Measurements from ENCODE around the gene AGPAT4. TPM values are rescaled to one million over a fixed set of nuclear protein-coding genes. Genes with fewer than 3 reads are reported as not detected.

AGPAT4 gene
- total RNA-seq, 1 experiment from 2014 or later = 22.0 TPM

DNA sequence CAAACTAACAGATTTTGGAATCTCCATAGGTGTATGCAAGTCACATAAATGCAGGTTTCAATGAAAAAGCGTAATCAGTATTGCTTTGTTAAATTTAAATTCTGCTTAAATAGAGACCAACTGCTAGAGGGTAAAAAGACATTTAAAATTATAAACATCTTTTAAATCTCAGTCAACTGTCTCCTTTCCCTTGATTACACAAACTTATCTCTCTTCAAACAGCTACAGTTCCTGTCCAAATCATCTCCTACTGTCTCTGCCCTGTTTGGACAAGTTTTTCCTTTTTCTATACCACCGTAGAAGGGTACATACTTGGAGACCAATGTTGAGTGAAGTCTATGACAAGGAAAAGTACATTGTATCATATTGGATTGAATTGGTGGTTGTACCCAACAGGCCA, 43.5 kb downstream of the AGPAT4 start:
- Mint-ChIP-seq H3K4me1 (peaks cover 36 to 37% of the 10 kb centered on the region in 2 experiments), H3K27ac (no peak overlapping the region), H3K27me3 (ENCODE audit: low read depth) (no peaks in the 10 kb centered on the region), H3K9me3 (no peaks in the 10 kb centered on the region), H3K36me3 (ENCODE audit: insufficient read depth in 1 of 3, low read depth in 3 of 3) (peaks cover 24 to 35% (median 26%) of the 10 kb centered on the region in 3 experiments; a peak in 6 of 7 replicates), H3K4me3 (no peak overlapping the region)
- Histone ChIP-seq H2BK5ac (ENCODE audit: insufficient read length, low read length) (no peak overlapping the region), H3K23me2 (ENCODE audit: insufficient read length, low read depth, low read length, poor library complexity, severe bottlenecking) (peaks cover 3% of the 10 kb centered on the region), H4K5ac (ENCODE audit: insufficient read length, low read depth, low read length) (no peak overlapping the region), H2BK12ac (ENCODE audit: insufficient read length, low read depth, low read length) (no peak overlapping the region), H3K14ac (ENCODE audit: insufficient read depth, low read length) (no peak overlapping the region), H4K91ac (ENCODE audit: insufficient read length, low read depth, low read length) (no peak overlapping the region), H3K9ac (ENCODE audit: extremely low read depth, insufficient read length, low read length) (no peak overlapping the region), H2BK20ac (ENCODE audit: low read depth, low read length, poor library complexity, severe bottlenecking) (no peak overlapping the region), H3K79me1 (ENCODE audit: insufficient read depth, low read depth, low read length, poor library complexity, severe bottlenecking) (peaks cover 3% of the 10 kb centered on the region), H3K23ac (ENCODE audit: insufficient read length, low read depth, low read length) (no peak overlapping the region), H3K56ac (ENCODE audit: insufficient read length, low read depth, low read length) (no peak overlapping the region), H3K18ac (ENCODE audit: insufficient read length, low read depth, low read length) (no peak overlapping the region), H2AFZ (ENCODE audit: low read length) (no peak overlapping the region), H3K79me2 (ENCODE audit: insufficient read depth, low read length) (0 out of 2 replicates have a peak, but pooled peaks cover 1% of the 10 kb centered on the region), H3K27ac (ENCODE audit: insufficient read length, low read depth, low read length) (no peak overlapping the region), H4K8ac (replicated peaks; ENCODE audit: insufficient read length, low read depth, low read length) (no peak overlapping the region), H3K4ac (ENCODE audit: low read depth, low read length) (no peak overlapping the region), H2BK15ac (ENCODE audit: low read depth, low read length) (no peak overlapping the region), H2AK5ac (ENCODE audit: insufficient read length, low read length) (no peak overlapping the region), H2BK120ac (ENCODE audit: low read depth, low read length, poor library complexity, severe bottlenecking) (no peak overlapping the region), H3K9me3 (ENCODE audit: control insufficient read depth, low read depth, low read length) (no peaks in the 10 kb centered on the region), H3T11ph (ENCODE audit: low read length) (no peak overlapping the region), H3K4me1 (ENCODE audit: insufficient read depth, low read length) (peaks cover 6% of the 10 kb centered on the region; the same call in 1 of the 2 replicates), H3K4me2 (ENCODE audit: insufficient read depth, insufficient read length, low read length) (no peak overlapping the region), H4K20me1 (ENCODE audit: control insufficient read depth, insufficient read depth, insufficient read length) (no peaks in the 10 kb centered on the region), H3K27me3 (ENCODE audit: insufficient read depth, low read length) (no peaks in the 10 kb centered on the region)
- TF ChIP-seq CTCF (conservative IDR thresholded peaks at IDR 0.05) = no peak
- no peak for DNase-seq
- no CpG with 5 or more reads among the region's 2 CpGs for WGBS (ENCODE audit: extremely low coverage, insufficient read length, low lambda C conversion rate)
